Measurements from ENCODE around the gene RIC8B.

The RIC8B gene

DNA sequence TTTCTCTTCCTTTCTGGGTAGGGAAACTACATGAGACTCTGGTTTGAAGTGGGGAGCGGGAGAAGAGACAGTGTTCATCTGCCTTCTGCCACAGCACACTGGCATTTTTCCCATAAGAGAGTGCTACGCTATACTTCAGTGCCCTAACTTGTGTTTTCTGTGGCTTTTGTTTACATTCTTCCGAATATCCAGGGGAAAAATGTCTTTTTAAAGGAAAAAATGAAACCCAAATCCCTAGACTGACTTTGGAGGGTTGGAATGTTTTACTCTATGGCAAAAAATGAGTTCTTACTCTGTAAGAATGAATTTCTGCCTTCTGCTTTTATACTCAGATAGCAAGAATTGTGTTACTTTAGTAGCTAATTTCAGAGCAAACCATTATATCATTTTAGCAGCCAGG lies 93.2 kb downstream of the RIC8B start:
- H4K20me1 ChIP-seq (ENCODE audit: insufficient read depth, low read length), result no peaks in the 10 kb centered on the region
- no peak overlapping the region for H3K27ac ChIP-seq (ENCODE audit: low read length)
- H3K36me3 ChIP-seq (replicated peaks; ENCODE audit: low read depth, low read length), result no peaks in the 10 kb centered on the region
- H3K79me2 ChIP-seq (ENCODE audit: low read length), result no peaks in the 10 kb centered on the region
- H2AFZ ChIP-seq (ENCODE audit: low read depth, low read length), result no peak overlapping the region
- no peak overlapping the region for H3K4me2 ChIP-seq (ENCODE audit: low read length)
- no peak overlapping the region for H3K4me3 ChIP-seq (ENCODE audit: low read length)
- H3K27me3 ChIP-seq (ENCODE audit: low read depth, low read length), result no peaks in the 10 kb centered on the region
- no peak overlapping the region for H3K9ac ChIP-seq (ENCODE audit: low read length)
- H3K9me3 ChIP-seq (ENCODE audit: insufficient read depth, low read length), result no peaks in the 10 kb centered on the region
- H3K4me1 ChIP-seq (ENCODE audit: low read length), result no peaks in the 10 kb centered on the region
- TF ChIP-seq EZH2phosphoT487 (IDR thresholded peaks at IDR 0.05; ENCODE audit: low read depth), result no peak
- TF ChIP-seq, protein P1, sequence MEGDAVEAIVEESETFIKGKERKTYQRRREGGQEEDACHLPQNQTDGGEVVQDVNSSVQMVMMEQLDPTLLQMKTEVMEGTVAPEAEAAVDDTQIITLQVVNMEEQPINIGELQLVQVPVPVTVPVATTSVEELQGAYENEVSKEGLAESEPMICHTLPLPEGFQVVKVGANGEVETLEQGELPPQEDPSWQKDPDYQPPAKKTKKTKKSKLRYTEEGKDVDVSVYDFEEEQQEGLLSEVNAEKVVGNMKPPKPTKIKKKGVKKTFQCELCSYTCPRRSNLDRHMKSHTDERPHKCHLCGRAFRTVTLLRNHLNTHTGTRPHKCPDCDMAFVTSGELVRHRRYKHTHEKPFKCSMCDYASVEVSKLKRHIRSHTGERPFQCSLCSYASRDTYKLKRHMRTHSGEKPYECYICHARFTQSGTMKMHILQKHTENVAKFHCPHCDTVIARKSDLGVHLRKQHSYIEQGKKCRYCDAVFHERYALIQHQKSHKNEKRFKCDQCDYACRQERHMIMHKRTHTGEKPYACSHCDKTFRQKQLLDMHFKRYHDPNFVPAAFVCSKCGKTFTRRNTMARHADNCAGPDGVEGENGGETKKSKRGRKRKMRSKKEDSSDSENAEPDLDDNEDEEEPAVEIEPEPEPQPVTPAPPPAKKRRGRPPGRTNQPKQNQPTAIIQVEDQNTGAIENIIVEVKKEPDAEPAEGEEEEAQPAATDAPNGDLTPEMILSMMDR (IDR thresholded peaks at IDR 0.05; ENCODE audit: low read depth, low read length), result no peak

DNA sequence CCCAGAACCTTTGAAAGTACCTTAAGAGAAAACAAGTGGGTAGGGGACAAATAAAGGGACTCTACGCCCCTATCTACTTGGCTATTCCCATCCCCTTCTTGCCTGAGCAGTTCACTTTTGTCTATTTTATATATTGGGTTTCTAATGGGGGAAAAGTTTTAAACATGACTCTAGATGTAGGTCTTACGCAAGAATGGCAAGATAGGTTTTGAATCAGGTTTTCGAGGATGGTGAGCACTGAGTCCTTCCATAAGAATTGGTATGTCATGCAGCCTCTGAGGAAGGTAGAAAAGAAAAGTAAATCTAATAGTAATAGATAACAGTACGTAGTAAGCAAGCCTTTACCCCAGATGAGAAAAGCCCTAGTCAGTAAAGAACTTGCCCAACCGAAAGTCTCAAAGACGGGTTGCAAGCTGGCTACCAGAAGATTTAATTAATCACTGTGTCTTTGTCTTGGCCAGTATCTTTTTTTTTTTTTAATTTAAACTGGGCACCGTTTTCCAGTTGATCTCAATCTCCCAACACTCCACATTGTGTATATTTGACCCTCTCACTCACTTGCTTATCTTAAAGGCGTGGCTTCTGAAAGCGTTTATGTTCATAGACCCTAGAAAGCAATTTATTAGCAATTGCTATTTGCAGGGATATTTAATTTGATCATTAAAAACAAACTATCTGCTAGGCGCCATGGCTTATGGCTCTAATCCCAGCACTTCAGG lies 94.7 kb downstream of the RIC8B start:
- Histone ChIP-seq H2AFZ (ENCODE audit: low read depth, low read length) (no peak overlapping the region), H4K20me1 (ENCODE audit: insufficient read depth, low read length) (no peaks in the 10 kb centered on the region), H3K79me2 (ENCODE audit: low read length) (no peaks in the 10 kb centered on the region), H3K36me3 (replicated peaks; ENCODE audit: low read depth, low read length) (peaks cover 3% of the 10 kb centered on the region), H3K4me3 (ENCODE audit: low read length) (no peak overlapping the region), H3K9me3 (ENCODE audit: insufficient read depth, low read length) (no peaks in the 10 kb centered on the region), H3K9ac (ENCODE audit: low read length) (no peak overlapping the region), H3K27me3 (ENCODE audit: low read depth, low read length) (no peaks in the 10 kb centered on the region), H3K4me2 (ENCODE audit: low read length) (no peak overlapping the region), H3K27ac (ENCODE audit: low read length) (no peak overlapping the region), H3K4me1 (ENCODE audit: low read length) (peaks cover 6% of the 10 kb centered on the region; the same call in 1 of the 2 replicates)
- TF ChIP-seq, protein P1 (IDR thresholded peaks at IDR 0.05; ENCODE audit: low read depth, low read length), result no peak
- TF ChIP-seq EZH2phosphoT487 (IDR thresholded peaks at IDR 0.05; ENCODE audit: low read depth), result no peak

DNA sequence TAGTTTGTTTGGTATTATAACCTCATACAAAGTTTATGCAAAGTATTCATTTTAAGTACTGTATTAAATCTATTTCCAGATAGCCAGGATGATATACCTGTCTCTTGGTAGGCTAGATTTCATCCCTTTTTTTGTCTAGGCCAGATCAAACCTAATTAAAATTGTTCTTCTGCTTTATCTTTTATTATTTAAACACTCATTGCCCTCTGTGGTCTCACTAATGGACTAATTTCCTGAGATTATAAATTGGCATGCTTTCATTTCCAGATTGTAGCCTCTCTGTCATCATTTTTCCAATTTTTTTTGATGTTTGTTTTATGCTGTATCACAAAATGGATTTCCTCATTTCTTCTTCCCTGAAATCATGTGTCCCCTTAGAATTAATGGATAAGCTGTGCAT lies 95.6 kb downstream of the RIC8B start:
- Histone ChIP-seq H3K9me3 (ENCODE audit: insufficient read depth, low read length) (no peaks in the 10 kb centered on the region), H3K9ac (ENCODE audit: low read length) (no peak overlapping the region), H3K4me1 (ENCODE audit: low read length) (peaks cover 6% of the 10 kb centered on the region; the same call in 1 of the 2 replicates), H3K36me3 (replicated peaks; ENCODE audit: low read depth, low read length) (peaks cover 3% of the 10 kb centered on the region), H4K20me1 (ENCODE audit: insufficient read depth, low read length) (no peaks in the 10 kb centered on the region), H3K4me3 (ENCODE audit: low read length) (no peak overlapping the region), H3K4me2 (ENCODE audit: low read length) (no peak overlapping the region), H2AFZ (ENCODE audit: low read depth, low read length) (no peak overlapping the region), H3K79me2 (ENCODE audit: low read length) (no peaks in the 10 kb centered on the region), H3K27ac (ENCODE audit: low read length) (no peak overlapping the region), H3K27me3 (ENCODE audit: low read depth, low read length) (no peaks in the 10 kb centered on the region)
- TF ChIP-seq, protein P1 (IDR thresholded peaks at IDR 0.05; ENCODE audit: low read depth, low read length), result no peak
- TF ChIP-seq EZH2phosphoT487 (IDR thresholded peaks at IDR 0.05; ENCODE audit: low read depth), result no peak

DNA sequence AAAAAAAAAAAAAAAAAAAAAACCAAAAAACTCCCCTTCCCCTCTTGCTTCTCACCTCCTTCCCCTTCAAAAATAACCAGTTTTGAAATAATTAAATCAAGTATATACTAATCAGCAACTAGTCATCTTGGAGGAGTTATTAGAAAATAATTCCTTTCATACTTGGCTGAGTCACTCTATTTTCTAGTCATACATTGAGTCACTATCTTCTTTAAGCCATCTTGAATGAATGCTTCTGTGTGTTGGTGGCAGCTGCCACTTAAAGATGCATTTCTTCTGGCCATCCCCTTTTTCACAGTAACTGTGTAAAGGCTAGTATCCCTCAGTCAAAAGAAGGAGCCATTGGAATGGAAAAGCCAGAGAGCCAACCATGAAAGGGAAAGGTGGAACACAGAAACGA lies 97.0 kb downstream of the RIC8B start:
- no peak overlapping the region for H3K4me3 ChIP-seq (ENCODE audit: low read length)
- H3K9me3 ChIP-seq (ENCODE audit: insufficient read depth, low read length), result no peaks in the 10 kb centered on the region
- H3K9ac ChIP-seq (ENCODE audit: low read length), result no peak overlapping the region
- no peaks in the 10 kb centered on the region for H3K79me2 ChIP-seq (ENCODE audit: low read length)
- no peak overlapping the region for H2AFZ ChIP-seq (ENCODE audit: low read depth, low read length)
- H3K27ac ChIP-seq (ENCODE audit: low read length), result no peak overlapping the region
- no peaks in the 10 kb centered on the region for H3K27me3 ChIP-seq (ENCODE audit: low read depth, low read length)
- peaks cover 3% of the 10 kb centered on the region for H3K36me3 ChIP-seq (replicated peaks; ENCODE audit: low read depth, low read length)
- H3K4me2 ChIP-seq (ENCODE audit: low read length), result no peak overlapping the region
- H3K4me1 ChIP-seq (ENCODE audit: low read length), result peaks cover 6% of the 10 kb centered on the region; the same call in 1 of the 2 replicates
- no peak for TF ChIP-seq EZH2phosphoT487 (IDR thresholded peaks at IDR 0.05; ENCODE audit: low read depth)
- TF ChIP-seq, protein P1 (IDR thresholded peaks at IDR 0.05; ENCODE audit: low read depth, low read length), result no peak
- no peaks in the 10 kb centered on the region for H4K20me1 ChIP-seq (ENCODE audit: insufficient read depth, low read length)
